Measurements from ENCODE around the gene SNCAIP. TPM values are rescaled to one million over a fixed set of nuclear protein-coding genes. Genes with fewer than 3 reads are reported as not detected.

The SNCAIP gene
- total RNA-seq, 1 donor from 2014 or later: 1.3 TPM

GRCh38 chr5:122415030-122415800 is 103.2 kb downstream of the SNCAIP start:
- intact Hi-C loops (cut with DNase I): loop anchor here (5.0 kb wide), 1 partner anchor 223 kb away; no protein-coding TSS in a partner anchor

DNA sequence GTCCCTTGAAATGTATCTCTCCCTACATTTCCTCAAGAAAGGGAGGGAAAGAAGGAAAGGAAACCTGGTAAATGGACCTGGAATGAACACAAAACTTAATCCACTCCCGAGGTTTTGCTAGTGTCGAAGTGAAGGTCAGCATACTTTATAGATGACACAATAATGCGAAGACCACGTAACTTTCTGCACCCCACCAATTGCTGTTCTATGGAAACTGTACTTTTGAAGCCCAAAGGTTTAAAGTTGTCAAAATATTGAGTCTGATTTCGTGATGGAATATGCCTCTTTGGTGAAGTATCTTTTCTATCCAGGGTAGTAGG is 103.7 kb downstream of the SNCAIP start:
- intact Hi-C loops (cut with DNase I): loop anchor here (5.0 kb wide), 1 partner anchor 223 kb away; no protein-coding TSS in a partner anchor
- no peak for DNase-seq (ENCODE audit: low spot score)

More at GRCh38 chr5:122415030-122415800, 103.2 kb downstream of the SNCAIP start:
- DNase-seq (ENCODE audit: low spot score): no peak

DNA sequence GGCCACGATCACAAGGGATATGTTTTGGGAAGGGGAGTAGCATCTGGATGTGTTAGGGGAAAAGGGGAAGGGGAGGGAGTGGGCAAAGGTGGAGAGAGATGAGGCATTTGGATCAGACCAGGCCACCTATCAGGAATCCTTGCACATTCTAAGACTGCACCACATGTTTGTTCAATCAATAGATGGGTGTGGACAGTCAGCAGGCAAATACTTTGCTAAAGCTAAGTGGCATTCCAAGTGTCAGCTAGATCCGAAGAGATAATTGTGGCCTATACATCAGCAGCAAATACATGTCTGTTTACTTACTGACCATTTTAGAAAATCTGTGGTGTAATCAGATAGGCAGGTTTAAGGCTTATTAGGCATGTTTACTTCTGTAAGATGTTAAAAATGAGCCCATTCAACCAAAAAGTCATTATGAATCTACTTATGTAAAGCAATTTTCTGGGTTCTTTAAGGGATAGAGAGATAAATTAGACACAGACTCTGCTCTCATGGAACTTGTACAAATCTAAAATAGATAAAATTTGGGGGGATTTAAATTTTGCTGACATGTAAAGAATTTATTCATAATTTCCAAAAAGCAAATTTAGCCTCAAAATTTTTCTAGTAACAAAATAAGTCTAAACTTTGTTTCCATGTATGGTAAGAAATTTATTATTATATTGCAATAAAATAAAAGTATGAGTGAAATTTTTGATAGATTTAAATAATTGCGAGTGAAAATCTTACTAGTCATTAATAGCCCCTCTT is 107.3 kb downstream of the SNCAIP start:
- intact Hi-C loops (cut with DNase I): loop anchor here (5.0 kb wide), 1 partner anchor 227 kb away; no protein-coding TSS in a partner anchor
- no peak for DNase-seq (ENCODE audit: low spot score)

GRCh38 chr5:122420091-122420490 is 108.1 kb downstream of the SNCAIP start:
- DNase-seq (ENCODE audit: low spot score): no peak
- intact Hi-C loops (cut with DNase I): no loop called here

GRCh38 chr5:122420537-122421236 is 108.7 kb downstream of the SNCAIP start:
- intact Hi-C loops (cut with DNase I): no loop called here
- no peak for DNase-seq (ENCODE audit: low spot score)

GRCh38 chr5:122421374-122422079 is 109.5 kb downstream of the SNCAIP start:
- intact Hi-C loops (cut with DNase I): no loop called here
- no peak for DNase-seq (ENCODE audit: low spot score)

GRCh38 chr5:122423221-122423620 is 111.2 kb downstream of the SNCAIP start:
- intact Hi-C loops (cut with DNase I): no loop called here
- no peak for DNase-seq (ENCODE audit: low spot score)

DNA sequence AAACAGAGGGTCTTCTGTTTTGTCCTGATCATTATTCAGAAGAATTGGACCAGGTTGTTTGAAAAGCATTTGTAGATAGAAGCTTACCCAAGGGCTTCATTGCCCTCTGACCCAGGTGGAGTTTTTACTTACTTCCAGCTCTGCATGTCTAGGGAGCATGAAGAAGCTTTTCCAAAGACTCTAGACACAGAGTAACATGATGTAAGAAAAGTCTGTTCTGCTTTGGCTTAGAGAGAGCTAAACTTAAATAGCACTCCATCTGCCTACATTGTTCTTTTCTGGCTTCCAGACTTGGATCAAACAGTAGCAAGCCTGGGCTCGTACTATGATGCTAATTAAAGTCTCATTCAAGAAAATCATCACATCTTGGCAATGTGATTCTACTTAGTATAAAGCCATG is 112.1 kb downstream of the SNCAIP start:
- no peak for DNase-seq (ENCODE audit: low spot score)
- intact Hi-C loops (cut with DNase I): no loop called here

DNA sequence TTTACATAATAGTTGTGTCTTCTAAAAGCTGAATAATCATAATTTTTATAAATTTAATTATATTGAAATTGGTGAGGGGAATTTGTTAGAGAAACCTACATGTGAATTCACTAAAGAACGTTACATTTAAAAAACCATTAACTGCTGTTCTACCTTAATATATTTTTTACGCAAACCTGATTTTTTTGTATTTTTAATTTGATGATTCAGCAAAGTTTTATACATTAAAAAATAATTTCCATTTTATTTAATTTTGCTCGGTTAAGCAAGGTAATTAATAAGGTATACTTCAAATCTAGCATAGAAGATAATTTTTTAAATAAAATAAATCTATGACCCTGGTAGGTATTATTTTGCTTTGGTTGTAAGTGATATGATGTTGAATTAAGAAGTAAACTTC is 114.3 kb downstream of the SNCAIP start:
- no peak for DNase-seq (ENCODE audit: low spot score)
- intact Hi-C loops (cut with DNase I): no loop called here

GRCh38 chr5:122427621-122428020 is 115.6 kb downstream of the SNCAIP start:
- DNase-seq (ENCODE audit: low spot score): no peak
- intact Hi-C loops (cut with DNase I): no loop called here

GRCh38 chr5:122429545-122430318 is 117.7 kb downstream of the SNCAIP start:
- intact Hi-C loops (cut with DNase I): no loop called here
- DNase-seq (ENCODE audit: low spot score): no peak

GRCh38 chr5:122430319-122430586 is 118.2 kb downstream of the SNCAIP start:
- no peak for DNase-seq (ENCODE audit: low spot score)
- intact Hi-C loops (cut with DNase I): no loop called here

- intact Hi-C loops (cut with DNase I): no loop called here
- no peak for DNase-seq (ENCODE audit: low spot score)
These were observed 119.3 kb downstream of the SNCAIP start for GRCh38 chr5:122431298-122431697.

GRCh38 chr5:122434205-122434970 is 122.4 kb downstream of the SNCAIP start:
- intact Hi-C loops (cut with DNase I): no loop called here
- no peak for DNase-seq (ENCODE audit: low spot score)

DNA sequence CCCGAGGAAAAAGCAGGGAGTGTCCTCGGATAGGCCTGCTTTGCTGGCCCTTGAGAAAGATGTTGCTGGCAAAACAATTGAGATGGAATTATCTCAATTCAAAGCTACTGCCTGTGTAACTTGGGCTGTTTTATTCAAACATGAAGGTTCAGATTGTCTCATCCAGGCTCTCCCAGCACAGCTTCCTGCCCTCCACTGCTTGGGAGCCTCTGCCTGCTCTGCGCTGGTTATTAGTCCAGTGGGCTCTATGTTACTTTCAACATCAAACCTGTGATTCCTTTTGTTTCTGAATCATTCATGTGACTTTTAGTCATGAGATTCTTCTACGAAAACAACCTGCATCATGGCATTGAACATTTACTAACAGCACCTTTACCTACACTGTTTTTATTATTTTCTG is 123.2 kb downstream of the SNCAIP start:
- DNase-seq (ENCODE audit: low spot score): no peak
- intact Hi-C loops (cut with DNase I): no loop called here

DNA sequence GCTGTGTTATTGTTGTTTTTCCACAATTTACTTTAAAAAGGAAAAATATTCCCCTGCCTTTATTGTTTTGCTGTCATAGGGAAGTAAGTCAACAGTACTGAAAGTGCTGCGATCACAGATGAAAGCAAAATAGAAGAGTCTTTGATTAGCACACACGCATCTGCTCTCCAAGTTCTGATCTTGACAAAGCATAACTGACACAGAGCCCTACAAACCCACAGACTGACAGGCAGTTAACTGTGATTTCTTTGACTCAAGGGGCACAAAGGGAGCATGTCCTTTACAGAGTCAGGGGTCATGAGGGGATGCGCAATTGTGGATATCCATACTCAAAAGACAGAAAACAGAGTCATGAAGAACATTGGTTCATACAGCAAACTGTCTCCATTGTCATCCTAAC is 123.7 kb downstream of the SNCAIP start:
- intact Hi-C loops (cut with DNase I): no loop called here
- DNase-seq (ENCODE audit: low spot score): no peak

DNA sequence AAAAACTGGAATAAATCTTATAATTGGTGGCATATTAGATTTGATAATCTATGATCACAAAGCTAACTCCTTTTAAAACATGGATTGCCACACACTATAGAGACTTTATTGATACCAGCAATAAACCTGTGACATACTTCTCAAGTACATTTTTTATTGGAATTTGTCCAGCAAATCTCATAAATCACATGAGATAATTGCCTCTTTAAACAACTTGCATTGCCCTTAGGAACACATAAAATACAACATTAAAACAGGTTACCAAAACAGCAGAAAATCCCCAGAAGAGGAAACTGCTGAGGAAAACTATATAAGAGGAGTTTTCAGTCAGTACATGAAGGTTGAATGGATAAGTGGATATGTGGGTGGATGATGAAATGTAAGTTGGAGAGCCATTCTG is 124.6 kb downstream of the SNCAIP start:
- intact Hi-C loops (cut with DNase I): no loop called here
- no peak for DNase-seq (ENCODE audit: low spot score)

- intact Hi-C loops (cut with DNase I): no loop called here
- no peak for DNase-seq (ENCODE audit: low spot score)
These were observed 127.6 kb downstream of the SNCAIP start for GRCh38 chr5:122439645-122440044.

GRCh38 chr5:122442938-122443337 is 130.9 kb downstream of the SNCAIP start:
- intact Hi-C loops (cut with DNase I): no loop called here
- DNase-seq (ENCODE audit: low spot score): no peak

Measured in cardiac septum (tissue), 1 donor.